Fibroblast of lung (primary cell): ENCODE data around the gene GYG1.

Experiments
- EZH2 ChIP-seq: IDR thresholded peaks from 2 replicates; pipeline ENCODE4 v1.5.1; 2012; ENCODE audit warnings: low read length, control low read depth, mild to moderate bottlenecking; ENCODE audit errors: missing control alignments
- TF ChIP-seq, protein P1 (sequence below), 2 donors: IDR thresholded peaks in 1 of 2; conservative IDR thresholded peaks in 1 of 2; 1 replicate in 1 of 2; 2 replicates in 1 of 2; pipeline ENCODE4 v1.5.1; 2011 to 2012; ENCODE audit warnings: low read length in 2 of 2, control low read depth in 1 of 2, inconsistent platforms in 1 of 2, low read depth in 1 of 2, mild to moderate bottlenecking in 1 of 2

DNA sequence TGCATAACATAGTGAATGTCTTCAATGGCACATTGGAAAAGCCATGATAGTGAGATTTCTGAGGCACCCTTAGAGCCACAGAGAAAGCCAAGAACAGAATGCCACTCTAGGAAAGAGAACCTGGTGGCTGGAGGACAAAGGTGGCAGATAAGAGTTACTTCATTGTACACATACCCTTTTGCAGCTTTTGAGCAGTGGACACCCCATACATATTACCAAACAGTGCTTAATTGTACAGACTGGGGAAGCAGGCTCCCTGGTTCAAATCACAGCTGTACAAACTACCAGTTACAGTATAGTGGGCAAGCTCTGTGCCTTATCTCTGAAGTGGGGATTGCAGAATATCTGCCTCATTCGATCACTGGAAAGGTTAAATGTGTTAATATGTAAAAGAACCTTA is 10.1 kb upstream of the GYG1 start:
- no peak for TF ChIP-seq EZH2
- TF ChIP-seq, protein P1, sequence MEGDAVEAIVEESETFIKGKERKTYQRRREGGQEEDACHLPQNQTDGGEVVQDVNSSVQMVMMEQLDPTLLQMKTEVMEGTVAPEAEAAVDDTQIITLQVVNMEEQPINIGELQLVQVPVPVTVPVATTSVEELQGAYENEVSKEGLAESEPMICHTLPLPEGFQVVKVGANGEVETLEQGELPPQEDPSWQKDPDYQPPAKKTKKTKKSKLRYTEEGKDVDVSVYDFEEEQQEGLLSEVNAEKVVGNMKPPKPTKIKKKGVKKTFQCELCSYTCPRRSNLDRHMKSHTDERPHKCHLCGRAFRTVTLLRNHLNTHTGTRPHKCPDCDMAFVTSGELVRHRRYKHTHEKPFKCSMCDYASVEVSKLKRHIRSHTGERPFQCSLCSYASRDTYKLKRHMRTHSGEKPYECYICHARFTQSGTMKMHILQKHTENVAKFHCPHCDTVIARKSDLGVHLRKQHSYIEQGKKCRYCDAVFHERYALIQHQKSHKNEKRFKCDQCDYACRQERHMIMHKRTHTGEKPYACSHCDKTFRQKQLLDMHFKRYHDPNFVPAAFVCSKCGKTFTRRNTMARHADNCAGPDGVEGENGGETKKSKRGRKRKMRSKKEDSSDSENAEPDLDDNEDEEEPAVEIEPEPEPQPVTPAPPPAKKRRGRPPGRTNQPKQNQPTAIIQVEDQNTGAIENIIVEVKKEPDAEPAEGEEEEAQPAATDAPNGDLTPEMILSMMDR (conservative IDR thresholded peaks at IDR 0.05 in 1 of 2, IDR thresholded peaks at IDR 0.05 in 1 of 2; ENCODE audit: low read depth in 1 of 2, low read length in 2 of 2), result no peak
